Measurements from ENCODE around the gene ARHGAP1.
"Not testable (repeated sequence)": the region's sequence is repeated elsewhere in the genome, so short reads cannot be mapped to it uniquely, and the experiment has no call there.

ARHGAP1 gene

DNA sequence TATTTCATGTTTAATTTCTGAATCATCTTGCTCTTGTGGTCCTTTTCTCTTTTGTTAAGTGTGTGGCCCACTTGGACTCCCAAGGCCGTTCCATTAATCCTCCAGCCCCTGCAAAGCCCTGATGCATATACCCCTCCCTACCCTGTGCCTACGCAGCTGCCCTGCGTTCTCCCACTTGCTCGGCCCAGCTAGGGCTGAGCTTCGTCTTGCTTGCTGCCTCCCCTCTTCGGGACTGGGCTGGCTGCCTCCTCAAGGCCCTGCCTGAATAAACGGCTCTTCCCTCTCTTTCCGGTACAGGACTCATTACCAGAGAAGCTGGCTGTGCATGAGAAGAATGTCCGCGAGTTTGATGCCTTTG lies 28.5 kb downstream of the ARHGAP1 start:
- no peak for FAIRE-seq

DNA sequence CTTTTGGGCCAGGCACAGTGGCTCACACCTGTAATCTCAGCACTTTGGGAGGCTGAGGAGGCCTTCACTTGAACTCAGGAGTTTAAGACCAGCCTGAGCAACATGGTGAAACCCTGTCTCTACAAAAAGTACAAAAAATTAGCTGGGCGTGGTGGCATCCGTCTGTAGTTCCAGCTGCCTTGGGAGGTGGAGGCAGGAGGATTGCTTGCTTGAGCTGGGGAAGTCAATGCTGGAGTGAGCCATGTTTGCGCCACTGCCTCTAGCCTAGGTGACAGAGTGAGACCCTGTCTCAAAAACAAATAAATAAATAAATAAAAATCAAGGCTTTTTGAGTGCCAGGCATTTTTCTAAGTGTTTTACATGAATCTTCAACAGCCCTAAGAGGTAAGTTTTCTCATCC lies 29.9 kb downstream of the ARHGAP1 start:
- FAIRE-seq, result not testable (repeated sequence)

DNA sequence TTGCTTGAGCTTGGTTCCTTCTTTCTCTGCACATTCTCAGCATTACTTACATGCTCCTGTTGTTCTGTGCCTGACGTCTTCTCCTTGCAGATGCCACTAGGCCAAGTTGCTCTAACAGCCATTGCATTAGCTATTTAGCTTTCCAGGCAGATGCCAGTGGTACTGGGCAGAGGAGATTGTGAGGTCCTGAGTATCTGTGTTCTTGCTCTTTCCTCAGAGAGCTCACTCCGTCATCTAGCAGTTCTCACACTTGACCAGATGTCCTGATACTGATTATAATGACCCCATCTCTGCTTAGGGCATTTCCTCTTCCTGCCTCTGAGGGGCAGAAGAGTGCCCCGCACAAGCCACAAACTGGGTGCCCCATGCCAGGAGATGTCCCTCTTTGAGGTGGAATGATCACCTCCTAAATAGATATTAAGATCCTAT lies 30.7 kb downstream of the ARHGAP1 start:
- no peak for FAIRE-seq

DNA sequence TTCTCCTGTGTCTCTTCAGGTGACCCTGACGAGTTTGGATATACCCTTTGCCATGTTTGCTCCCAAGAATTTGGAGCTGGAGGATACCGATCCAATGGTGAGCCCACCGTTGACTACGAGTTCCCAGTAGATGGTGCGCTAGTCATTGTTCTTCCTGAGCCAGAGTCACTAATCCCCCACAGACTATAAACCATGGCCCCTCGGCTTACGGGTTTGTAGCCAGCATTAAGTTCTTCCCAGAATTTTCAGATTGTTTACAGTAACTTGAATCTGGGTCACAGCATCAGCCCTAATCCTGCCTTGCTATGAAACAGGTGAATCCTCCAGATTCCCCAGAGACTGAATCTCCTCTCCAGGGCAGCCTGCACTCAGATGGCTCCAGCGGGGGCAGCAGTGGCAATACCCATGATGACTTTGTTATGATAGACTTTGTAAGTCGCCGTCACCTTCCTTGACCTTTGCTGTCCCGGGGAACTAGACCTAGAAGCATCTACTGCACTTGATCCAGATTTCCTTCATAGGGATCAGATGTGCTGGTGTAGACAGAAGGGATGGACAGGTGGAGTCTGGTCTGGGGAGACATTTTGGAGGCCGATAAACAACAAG lies 31.8 kb downstream of the ARHGAP1 start:
- FAIRE-seq, result no peak

DNA sequence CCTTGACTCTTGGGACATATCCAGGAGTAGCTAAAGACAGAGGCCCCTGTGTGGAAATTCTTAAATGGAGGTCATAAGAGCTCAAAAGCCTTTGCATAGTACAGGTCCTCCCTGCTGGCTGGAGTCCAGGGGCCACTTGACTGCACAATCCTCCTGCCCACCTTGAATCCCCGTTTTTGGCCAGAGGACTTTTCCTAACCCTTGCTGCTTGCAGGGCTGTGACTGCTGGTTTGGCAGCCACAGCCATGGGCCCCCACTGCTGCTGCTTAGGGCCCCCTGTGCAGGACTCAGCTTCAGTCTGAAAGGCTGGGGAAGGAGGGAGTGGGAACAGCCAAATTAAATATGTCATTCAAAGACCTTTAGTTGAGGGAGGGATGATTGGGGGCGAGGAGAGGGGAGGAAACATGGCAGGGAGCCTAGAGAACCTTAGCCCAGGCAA lies 33.4 kb downstream of the ARHGAP1 start:
- FAIRE-seq, result no peak

DNA sequence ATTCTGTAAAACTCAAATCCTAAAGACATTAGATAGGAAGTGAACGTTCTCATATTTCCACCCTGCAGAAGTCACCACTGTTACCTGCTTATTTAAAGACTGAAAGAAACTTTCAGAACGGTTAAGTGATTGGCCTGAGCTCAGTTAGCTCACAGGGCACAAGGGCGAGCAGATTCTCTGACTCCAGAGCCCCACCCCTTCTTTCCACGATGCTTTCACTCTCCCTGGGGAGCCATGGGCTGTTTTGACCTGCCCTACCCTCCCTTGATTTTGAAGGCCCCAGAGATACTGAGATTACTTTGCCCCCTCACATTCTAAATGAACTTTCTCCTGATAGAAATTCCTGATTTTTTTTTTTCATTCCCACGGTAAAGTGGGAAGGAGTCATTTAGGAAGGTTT lies 33.9 kb downstream of the ARHGAP1 start:
- no peak for FAIRE-seq

DNA sequence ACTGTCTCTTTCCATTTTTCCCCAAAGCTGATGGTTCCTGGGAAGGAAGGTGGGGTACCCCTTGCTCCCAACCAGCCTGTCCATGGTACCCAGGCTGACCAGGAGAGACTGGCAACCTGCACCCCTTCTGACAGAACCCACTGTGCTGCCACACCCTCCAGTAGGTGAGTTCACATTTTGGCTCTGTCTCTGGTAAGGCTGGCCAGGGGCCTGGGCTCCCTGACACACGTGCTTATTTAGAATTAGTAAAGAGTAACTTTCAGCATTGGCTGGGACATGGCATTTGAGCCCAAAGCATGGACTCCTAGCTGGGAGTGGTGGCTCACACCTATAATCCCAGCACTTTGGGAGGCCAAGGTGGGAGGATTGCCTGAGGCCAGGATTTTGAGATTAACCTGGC lies 35.1 kb downstream of the ARHGAP1 start:
- FAIRE-seq, result no peak

DNA sequence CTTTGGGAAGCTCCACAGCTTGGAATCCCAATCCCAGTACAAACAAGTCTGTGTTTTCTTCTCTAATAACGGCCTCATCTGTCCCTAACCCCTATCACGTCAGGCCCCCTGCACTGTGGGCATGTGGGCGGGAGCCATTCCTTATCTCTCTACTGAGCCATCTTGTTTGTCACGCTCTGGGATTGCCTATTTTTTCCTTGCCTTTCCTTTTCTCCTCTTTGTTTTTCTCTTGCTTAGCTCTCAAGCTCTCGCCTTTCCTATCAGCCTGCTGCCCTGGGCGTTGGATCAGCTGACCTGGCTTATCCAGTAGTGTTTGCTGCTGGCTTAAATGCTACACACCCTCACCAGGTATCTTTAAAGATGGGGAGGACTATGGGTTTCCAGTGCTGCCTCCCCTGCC lies 35.8 kb downstream of the ARHGAP1 start:
- FAIRE-seq, result no peak

DNA sequence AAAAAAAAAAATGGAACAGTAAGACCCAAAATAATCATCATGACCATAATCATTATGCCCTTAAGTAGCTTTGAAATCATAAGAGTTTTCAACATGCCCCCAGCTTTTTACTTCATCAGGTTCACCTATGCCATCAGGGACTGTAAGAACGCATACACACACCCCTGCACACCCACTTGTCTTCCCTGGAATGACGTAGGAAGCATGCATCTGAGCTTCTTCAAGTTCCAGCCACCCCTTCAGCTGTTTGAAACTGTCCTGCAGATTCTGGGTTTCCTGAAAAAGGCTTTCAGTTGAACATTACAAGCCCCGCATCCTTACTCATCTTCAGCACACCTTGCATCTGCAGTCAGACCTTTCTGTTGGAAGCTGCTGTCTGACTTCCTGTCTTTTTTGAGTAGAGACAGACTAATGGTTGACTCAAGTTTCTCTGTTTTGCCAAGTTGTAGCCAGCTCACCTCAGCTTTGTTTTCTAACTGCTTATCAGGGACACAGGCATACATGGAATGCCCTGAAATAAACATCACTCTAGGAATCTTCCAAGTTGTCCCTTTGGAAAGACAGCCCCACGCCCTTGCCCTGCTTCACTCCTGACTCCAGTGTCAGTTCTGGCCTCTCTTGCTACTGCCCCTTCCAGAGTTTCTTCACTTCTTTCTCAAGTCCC lies 37.0 kb downstream of the ARHGAP1 start:
- no peak for FAIRE-seq

DNA sequence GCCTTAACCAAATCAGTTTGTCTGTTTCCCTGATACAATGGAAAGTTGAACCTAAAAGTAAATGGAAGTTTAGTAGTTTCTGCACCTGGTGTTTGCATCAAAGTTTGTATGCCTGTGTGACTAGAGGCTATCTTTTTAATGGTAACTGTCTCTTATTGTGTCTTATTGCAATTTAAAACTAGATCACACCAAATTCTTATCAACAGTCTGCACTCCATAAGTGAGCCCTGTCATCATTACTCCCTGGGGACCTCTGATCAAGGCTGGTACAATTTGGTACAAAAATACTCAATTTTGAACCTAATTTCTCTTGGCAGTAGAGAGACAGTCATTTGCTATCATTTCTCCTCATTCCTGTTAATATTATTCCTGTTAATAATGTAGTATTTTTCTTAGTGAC lies 38.1 kb downstream of the ARHGAP1 start:
- FAIRE-seq, result no peak

DNA sequence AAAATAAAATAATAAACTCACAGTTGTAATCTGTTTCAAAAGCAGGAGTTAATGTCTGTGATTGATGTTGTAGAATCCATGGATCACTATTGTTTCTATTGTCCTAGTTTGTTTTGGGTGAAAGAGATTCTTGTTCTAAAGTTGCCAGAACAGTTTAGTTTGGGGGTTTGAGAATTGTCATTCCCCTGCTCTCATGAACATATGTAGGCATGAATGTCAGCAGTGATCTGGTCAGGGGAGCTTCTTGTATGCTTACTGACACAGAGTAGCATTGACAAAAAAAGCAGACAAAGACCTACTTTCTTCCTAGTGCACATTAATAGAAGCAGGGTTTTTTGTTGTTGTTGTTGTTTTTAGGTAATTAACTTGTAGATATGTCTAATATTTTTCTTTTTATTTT lies 38.6 kb downstream of the ARHGAP1 start:
- no peak for FAIRE-seq

DNA sequence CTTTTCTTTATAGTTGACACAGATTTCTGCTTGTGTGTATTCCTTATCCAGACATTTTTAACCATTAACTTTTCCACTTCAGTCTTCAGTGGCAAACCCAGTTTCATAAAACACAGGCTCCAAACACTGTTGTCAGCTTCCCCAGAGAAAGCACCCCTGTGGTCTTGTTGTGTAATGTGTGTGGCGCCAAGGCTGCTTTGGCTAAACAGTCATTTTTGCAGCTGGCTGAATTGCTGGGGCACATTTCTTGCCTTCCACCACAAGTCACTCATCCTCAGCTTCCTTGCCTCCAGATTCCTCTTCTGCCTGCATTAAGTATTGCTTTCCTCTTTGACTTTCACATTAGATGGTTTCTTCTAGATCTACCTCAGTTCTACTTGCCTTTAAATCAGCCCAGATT lies 40.5 kb downstream of the ARHGAP1 start:
- FAIRE-seq, result no peak

DNA sequence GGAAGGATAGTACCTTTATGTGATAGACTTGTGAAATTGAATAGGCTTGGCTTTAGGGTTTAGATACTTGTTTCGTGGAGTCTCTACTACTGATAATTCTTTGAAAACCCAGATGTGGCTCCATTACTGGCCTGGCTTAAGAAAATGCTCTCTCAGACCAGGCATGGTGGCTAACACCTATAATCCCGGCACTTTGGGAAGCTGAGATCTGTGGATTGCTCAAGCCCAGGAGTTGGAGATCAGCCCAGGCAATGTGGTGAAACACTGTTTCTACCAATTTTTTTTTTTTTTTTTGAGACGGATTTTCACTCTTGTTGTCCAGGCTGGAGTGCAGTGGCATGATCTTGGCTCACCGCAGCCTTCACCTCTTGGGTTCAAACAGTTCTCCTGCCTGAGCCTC lies 42.2 kb downstream of the ARHGAP1 start:
- no peak for FAIRE-seq

DNA sequence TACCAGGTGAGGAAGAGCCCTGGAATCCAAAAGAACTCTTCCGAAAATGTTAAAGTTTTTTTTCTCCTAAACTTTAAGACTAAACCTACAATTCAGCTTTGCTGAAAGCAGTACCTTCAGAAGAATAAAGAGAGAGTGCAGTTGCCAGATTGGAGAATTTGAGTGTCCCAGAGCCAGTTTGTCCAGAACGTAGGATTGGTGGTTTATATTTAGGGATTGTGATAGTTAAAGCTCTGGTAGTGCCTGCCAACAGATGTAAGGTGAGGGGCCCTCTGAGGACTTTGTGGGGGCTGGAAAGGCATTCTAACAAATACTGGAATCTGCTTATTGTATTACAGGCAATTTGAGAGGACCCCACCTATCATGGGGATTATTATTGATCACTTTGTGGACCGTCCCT lies 43.2 kb downstream of the ARHGAP1 start:
- no peak for FAIRE-seq

DNA sequence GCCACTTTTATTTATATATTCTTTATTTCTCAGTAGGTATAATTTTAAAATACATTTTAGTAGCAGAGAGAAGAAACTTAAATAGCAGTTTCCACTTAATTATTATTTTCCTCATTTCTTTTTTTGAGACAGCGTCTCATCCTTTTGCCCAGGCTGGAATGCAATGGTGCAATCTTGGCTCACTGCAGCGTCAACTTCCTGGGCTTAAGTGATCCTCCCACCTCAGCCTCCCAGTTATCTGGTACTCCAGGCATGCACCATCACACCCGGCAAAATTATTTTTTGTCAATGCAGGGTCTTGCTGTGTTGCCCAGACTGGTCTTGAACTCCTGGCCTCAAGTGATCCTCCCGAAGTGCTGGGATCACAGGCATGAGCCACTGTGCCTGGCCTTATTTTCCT lies 44.8 kb downstream of the ARHGAP1 start:
- no peak for FAIRE-seq

DNA sequence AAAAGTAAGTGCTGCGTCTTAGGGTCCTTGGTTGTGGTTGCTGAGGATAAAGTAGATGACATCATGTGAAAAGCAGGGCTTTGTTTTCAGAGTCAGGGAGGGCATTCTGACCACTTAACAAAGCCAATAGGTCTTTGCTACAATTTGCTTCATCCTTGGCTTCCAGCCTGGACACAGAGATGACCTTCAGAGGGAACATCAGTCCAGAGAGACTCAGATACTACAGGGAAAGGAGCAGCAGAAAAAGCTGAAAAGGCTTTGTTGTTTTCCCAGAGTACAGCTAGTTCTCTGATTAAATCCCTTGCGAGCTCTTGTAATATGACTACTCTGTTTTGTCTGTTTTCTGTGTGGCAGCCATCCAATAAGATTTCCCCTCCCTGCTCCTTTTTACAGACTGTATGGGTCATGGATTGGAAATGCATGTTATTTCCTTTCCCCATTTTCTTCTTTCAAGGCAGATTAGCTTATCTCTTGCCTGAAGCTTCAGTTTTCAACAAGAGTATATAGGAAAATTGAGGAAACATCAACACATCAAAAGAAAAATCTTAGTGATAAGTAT lies 51.2 kb downstream of the ARHGAP1 start:
- FAIRE-seq, result peak; percentile 85

DNA sequence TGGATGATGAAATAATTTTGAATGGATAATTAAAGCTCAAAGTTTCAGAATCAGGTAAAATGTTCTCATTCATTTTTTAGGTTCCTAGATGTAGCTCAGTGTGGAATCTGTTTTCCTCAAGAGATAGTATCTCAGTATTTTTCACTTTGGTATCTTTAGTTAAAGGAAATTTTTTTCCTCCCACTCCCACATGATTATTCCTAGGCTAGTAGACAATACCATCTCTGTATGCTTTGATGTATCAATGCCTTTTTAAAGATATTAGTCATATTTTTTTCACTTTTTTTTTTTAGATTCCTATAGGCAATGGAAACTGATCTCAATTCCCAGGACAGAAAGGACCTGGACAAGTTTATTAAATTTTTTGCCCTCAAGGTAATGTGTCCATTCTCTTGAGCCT lies 56.4 kb downstream of the ARHGAP1 start:
- no peak for FAIRE-seq

DNA sequence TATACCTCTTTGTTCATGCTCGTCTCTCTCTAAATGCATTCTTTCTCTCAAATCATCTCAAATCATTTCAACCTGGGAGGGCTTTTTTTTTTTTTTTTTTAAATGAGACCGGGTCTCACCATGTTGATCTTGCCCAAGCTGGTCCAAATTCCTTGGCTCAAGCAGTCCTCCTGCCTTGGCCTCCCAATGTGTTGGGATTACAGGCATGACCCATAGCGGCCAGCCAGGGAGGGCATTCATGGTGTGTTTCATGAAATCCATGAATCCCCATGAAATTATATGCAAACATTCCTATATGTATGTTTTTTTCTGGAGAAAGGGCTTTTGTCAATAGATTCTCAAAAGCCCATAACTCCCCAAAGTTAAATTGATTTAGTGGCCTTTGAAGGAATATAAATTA lies 56.9 kb downstream of the ARHGAP1 start:
- FAIRE-seq, result no peak

DNA sequence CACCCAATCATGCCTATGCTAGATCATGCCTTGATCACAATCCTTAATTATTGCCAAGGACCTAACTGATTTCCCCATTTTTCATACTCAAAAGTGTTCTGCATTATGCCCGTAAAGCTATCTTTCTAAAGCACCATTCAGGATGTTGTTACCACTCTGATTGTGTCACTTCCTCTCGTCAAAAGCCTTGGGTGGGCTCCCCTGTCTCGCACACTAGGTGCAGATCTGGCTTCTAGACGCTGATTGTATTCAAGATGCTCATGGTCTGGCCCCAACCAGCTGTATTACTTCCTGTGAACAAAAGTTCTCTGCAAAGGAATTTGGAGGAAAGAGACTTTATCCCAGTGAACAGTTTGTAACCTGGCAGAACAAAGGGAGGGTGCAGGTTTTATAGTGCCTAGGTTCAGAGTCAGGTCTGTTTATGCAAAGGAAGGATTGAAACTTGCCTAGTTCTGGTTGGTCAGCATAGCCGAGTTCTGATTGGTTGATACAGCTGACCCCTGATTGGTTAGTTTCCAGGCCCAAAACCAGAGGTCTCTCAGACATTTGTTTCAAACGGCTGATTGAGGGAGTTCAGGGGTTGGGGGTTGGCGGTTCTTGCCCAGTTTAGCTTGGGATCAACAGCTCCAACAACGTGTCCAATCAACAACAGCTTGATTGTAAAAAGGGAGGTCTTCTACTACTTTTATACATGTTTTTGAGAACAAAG lies 57.6 kb downstream of the ARHGAP1 start:
- no peak for FAIRE-seq

DNA sequence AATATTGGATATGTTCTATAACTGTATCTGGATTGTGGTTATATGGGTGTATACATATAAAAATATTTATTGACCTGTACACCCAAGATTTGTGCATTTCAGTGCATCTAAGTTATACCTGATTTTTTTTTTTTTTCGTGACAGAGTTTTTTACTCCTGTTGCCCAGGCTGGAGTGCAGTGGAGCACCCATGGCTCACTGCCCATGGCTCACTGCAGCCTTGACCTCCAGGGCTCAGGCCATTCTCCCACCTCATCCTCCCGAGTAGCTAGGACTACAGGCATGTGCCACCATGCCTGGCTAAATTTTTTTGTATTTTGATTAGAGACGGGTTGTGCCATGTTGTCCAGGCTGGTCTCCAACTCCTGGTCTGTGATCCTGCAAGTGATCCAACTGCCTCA lies 58.8 kb downstream of the ARHGAP1 start:
- FAIRE-seq, result no peak

DNA sequence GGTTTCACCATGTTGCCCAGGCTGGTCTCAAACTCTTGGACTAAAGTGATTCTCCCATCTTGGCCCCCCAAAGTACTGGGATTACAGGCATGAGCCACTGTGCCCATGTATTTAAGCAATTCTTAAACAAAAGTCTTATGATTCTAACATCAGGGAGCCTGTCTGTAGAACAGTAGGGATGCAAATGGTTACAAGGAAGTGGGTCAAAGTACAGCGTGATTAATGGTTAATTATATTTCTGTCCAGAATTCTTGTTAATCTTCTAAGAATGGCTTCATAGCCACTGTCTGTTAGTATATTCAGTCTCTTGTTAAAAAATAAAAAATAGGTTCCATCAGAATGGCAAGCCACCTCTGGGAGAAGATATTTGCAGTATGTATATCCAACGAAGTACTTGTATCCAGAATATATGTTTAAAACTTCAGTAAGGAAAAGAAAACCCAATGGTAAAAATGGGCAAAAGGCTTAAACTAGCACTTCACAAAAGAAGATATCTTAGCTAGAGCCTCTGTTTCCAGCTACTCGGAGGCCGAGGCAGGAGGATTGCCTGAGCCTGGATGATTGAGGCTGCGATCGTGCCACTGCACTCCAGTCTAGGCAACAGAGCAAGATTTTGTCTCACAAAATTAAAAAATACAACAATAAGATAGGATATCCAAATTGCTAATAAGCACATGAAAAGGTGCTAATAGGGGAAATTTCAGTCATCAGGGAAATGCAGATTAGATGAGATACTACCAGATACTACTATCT lies 60.2 kb downstream of the ARHGAP1 start:
- FAIRE-seq, result no peak

DNA sequence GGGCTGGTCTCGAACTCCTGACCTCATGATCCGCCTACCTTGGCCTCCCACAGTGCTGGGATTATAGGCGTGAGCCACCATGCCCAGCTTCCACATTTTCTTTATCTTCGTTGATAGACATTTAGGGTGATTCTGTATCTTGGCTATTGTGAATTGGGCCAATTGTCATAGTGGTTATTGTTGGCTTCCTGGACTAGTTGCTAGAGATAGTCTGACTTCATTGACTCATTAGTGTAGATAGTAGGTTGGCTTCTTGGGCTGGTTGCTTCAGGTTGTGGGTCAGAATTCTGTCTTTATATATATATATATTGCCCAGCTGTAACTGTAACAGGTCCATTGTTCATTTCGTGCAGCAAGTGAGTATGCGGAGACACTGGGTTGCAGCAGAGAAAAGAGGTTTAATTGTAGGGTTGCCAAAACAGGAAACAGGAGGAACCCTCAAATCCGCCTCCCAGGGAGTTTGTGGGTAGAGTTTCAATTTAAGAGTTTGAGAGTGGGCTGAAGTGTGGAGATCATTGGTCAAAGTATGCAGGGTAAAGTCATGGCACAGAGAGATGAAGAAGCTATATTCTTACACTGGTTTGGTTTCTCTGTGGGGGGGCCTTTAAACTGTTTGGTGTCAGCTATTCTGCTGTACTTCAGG lies 61.1 kb downstream of the ARHGAP1 start:
- FAIRE-seq, result no peak

DNA sequence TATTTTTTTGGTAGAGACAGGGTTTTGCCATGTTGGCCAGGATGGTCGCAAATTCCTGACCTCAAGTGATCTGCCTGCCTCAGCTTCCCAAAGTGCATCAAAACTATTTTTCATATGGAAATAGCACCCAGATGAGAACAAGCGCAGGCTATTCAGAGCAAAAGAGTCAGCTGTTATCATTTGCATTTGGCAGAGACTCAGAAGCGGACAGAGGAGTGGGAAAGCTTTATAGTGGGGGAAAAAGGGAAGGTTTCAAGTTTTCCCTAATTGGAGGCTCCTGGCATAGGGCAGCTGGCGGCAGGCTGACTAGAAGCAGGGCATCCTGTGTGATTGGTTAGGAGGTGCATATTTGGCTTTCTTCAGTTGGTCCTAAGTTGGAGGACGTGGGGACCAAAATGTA lies 62.9 kb downstream of the ARHGAP1 start:
- FAIRE-seq, result no peak
